Endothelial cell (in vitro differentiated cells): ENCODE results near the gene JMY. TPM values are rescaled to one million over a fixed set of nuclear protein-coding genes. Genes with fewer than 3 reads are reported as not detected.

Experiments
- DNase-seq: peaks from one replicate; pipeline ENCODE4 v3.0.0; 2021; ENCODE audit warnings: low spot score
- H3K27ac Mint-ChIP-seq: one replicate; pipeline ENCODE4 v1.8.0; 2021; ENCODE audit warnings: mixed read lengths, inconsistent platforms; ENCODE audit not compliant: unreplicated experiment
- H3K27me3 Mint-ChIP-seq: one replicate; pipeline ENCODE4 v1.8.0; 2021; ENCODE audit warnings: mild to moderate bottlenecking, moderate library complexity, mixed read lengths, inconsistent platforms; ENCODE audit not compliant: unreplicated experiment
- H3K36me3 Mint-ChIP-seq: one replicate; pipeline ENCODE4 v1.8.0; 2021; ENCODE audit warnings: mild to moderate bottlenecking, low read depth, mixed read lengths, inconsistent platforms; ENCODE audit not compliant: unreplicated experiment
- H3K4me1 Mint-ChIP-seq: one replicate; pipeline ENCODE4 v1.8.0; 2021; ENCODE audit warnings: mild to moderate bottlenecking, mixed read lengths, inconsistent platforms; ENCODE audit not compliant: unreplicated experiment
- H3K4me3 Mint-ChIP-seq: one replicate; pipeline ENCODE4 v1.8.0; 2021; ENCODE audit warnings: mild to moderate bottlenecking, mixed read lengths, inconsistent platforms; ENCODE audit not compliant: unreplicated experiment
- H3K9me3 Mint-ChIP-seq: one replicate; pipeline ENCODE4 v1.8.0; 2021; ENCODE audit warnings: mixed read lengths, inconsistent platforms; ENCODE audit not compliant: unreplicated experiment
- CTCF ChIP-seq: fragments of 200-600 bp; sonication (generic); IDR thresholded peaks from one replicate; pipeline ENCODE4 v1.5.0; 2021; ENCODE audit warnings: antibody characterized with exemption; ENCODE audit not compliant: unreplicated experiment
- total RNA-seq: library from RNA; stranded (reverse); fragmentation: NEBNext Ultra II Directional; extraction: Animal tissue kit (Norgen Biotek cat#: 25700); gene quantifications from one replicate; pipeline ENCODE4 v1.2.1, GENCODE V29; 2021; ENCODE audit not compliant: unreplicated experiment

Gene JMY
- total RNA-seq, 1 donor from 2014 or later = 7.7 TPM

GRCh38 chr5:79236970-79237739, 1.2 kb downstream of the JMY start:
- H3K27me3 Mint-ChIP-seq = peaks cover 8% of the 10 kb centered on the region
- peak; percentile 45 for DNase-seq
- H3K36me3 Mint-ChIP-seq = peaks cover 4% of the 10 kb centered on the region
- peaks cover 16% of the 10 kb centered on the region for H3K4me1 Mint-ChIP-seq
- no peak overlapping the region for H3K27ac Mint-ChIP-seq
- peak overlapping the region; percentile 96 for H3K4me3 Mint-ChIP-seq
- TF ChIP-seq CTCF = no peak
- H3K9me3 Mint-ChIP-seq = no peaks in the 10 kb centered on the region

GRCh38 chr5:79237740-79238560, 2.0 kb downstream of the JMY start:
- no peak for TF ChIP-seq CTCF
- peaks cover 16% of the 10 kb centered on the region for H3K4me1 Mint-ChIP-seq
- peaks cover 8% of the 10 kb centered on the region for H3K27me3 Mint-ChIP-seq
- no peak for DNase-seq
- H3K36me3 Mint-ChIP-seq = peaks cover 4% of the 10 kb centered on the region
- H3K27ac Mint-ChIP-seq = no peak overlapping the region
- H3K4me3 Mint-ChIP-seq = peak overlapping the region; percentile 96
- no peaks in the 10 kb centered on the region for H3K9me3 Mint-ChIP-seq

- Mint-ChIP-seq H3K4me3 (no peak overlapping the region), H3K9me3 (no peaks in the 10 kb centered on the region), H3K27ac (no peak overlapping the region), H3K27me3 (peaks cover 5% of the 10 kb centered on the region), H3K4me1 (peaks cover 16% of the 10 kb centered on the region), H3K36me3 (peaks cover 4% of the 10 kb centered on the region)
- TF ChIP-seq CTCF = no peak
- DNase-seq = no peak
Observed at GRCh38 chr5:79240561-79240960, 4.6 kb downstream of the JMY start.

- no peak overlapping the region for H3K27ac Mint-ChIP-seq
- H3K27me3 Mint-ChIP-seq = peaks cover 3% of the 10 kb centered on the region
- peaks cover 16% of the 10 kb centered on the region for H3K4me1 Mint-ChIP-seq
- H3K36me3 Mint-ChIP-seq = peaks cover 4% of the 10 kb centered on the region
- H3K9me3 Mint-ChIP-seq = no peaks in the 10 kb centered on the region
- TF ChIP-seq CTCF = no peak
- H3K4me3 Mint-ChIP-seq = no peak overlapping the region
- DNase-seq = no peak
Observed at GRCh38 chr5:79241535-79241979, 5.6 kb downstream of the JMY start.
